Measurements from ENCODE around the gene ZNF70.

ZNF70 gene

GRCh38 chr22:23783265-23784150, 32.6 kb upstream of the ZNF70 start:
- Mint-ChIP-seq H3K4me1 (peaks cover 32% of the 10 kb centered on the region), H3K36me3 (no peaks in the 10 kb centered on the region), H3K27me3 (peaks cover 6% of the 10 kb centered on the region), H3K4me3 (no peak overlapping the region), H3K9me3 (no peaks in the 10 kb centered on the region), H3K27ac (no peak overlapping the region)
- CTCF ChIA-PET: no interaction called here
- no peak for DNase-seq

GRCh38 chr22:23782703-23783102, 31.8 kb upstream of the ZNF70 start:
- no peak for DNase-seq
- peaks cover 6% of the 10 kb centered on the region for H3K27me3 Mint-ChIP-seq
- no peak overlapping the region for H3K27ac Mint-ChIP-seq
- CTCF ChIA-PET: no interaction called here
- no peaks in the 10 kb centered on the region for H3K9me3 Mint-ChIP-seq
- no peaks in the 10 kb centered on the region for H3K36me3 Mint-ChIP-seq
- peaks cover 25% of the 10 kb centered on the region for H3K4me1 Mint-ChIP-seq
- H3K4me3 Mint-ChIP-seq: no peak overlapping the region

GRCh38 chr22:23782252-23782651, 31.3 kb upstream of the ZNF70 start:
- CTCF ChIA-PET: no interaction called here
- Mint-ChIP-seq H3K27me3 (peaks cover 6% of the 10 kb centered on the region), H3K27ac (no peak overlapping the region), H3K9me3 (no peaks in the 10 kb centered on the region), H3K4me3 (no peak overlapping the region), H3K36me3 (no peaks in the 10 kb centered on the region), H3K4me1 (peaks cover 21% of the 10 kb centered on the region)
- no peak for DNase-seq

GRCh38 chr22:23781511-23782183, 30.7 kb upstream of the ZNF70 start:
- CTCF ChIA-PET: interaction anchor here (1.6 kb wide), 1 partner anchor 10 kb away, joined by 4 read pairs; no protein-coding TSS in a partner anchor
- Mint-ChIP-seq H3K36me3 (no peaks in the 10 kb centered on the region), H3K9me3 (no peaks in the 10 kb centered on the region), H3K4me3 (no peak overlapping the region), H3K27me3 (peaks cover 6% of the 10 kb centered on the region), H3K27ac (no peak overlapping the region), H3K4me1 (peaks cover 20% of the 10 kb centered on the region)
- no peak for DNase-seq

GRCh38 chr22:23781065-23781464, 30.2 kb upstream of the ZNF70 start:
- H3K4me3 Mint-ChIP-seq: no peak overlapping the region
- no peak for DNase-seq
- CTCF ChIA-PET: interaction anchor here (0.6 to 1.6 kb wide), 2 partner anchors 10 to 22 kb away, joined by 3 to 4 read pairs; no protein-coding TSS in a partner anchor
- peaks cover 14% of the 10 kb centered on the region for H3K4me1 Mint-ChIP-seq
- no peak overlapping the region for H3K27ac Mint-ChIP-seq
- H3K36me3 Mint-ChIP-seq: no peaks in the 10 kb centered on the region
- no peaks in the 10 kb centered on the region for H3K9me3 Mint-ChIP-seq
- H3K27me3 Mint-ChIP-seq: peaks cover 7% of the 10 kb centered on the region

- Mint-ChIP-seq H3K9me3 (no peaks in the 10 kb centered on the region), H3K4me3 (no peak overlapping the region), H3K36me3 (no peaks in the 10 kb centered on the region), H3K27ac (no peak overlapping the region), H3K27me3 (peaks cover 15% of the 10 kb centered on the region), H3K4me1 (peaks cover 10% of the 10 kb centered on the region)
- no peak for DNase-seq
- CTCF ChIA-PET: interaction anchor here (1.6 kb wide), 1 partner anchor 9 kb away, joined by 4 read pairs; no protein-coding TSS in a partner anchor
Observed at GRCh38 chr22:23780146-23780748, 29.3 kb upstream of the ZNF70 start.

- CTCF ChIA-PET: no interaction called here
- no peaks in the 10 kb centered on the region for H3K9me3 Mint-ChIP-seq
- peaks cover 10% of the 10 kb centered on the region for H3K4me1 Mint-ChIP-seq
- peaks cover 20% of the 10 kb centered on the region for H3K27me3 Mint-ChIP-seq
- no peak for DNase-seq
- no peak overlapping the region for H3K27ac Mint-ChIP-seq
- no peak overlapping the region for H3K4me3 Mint-ChIP-seq
- H3K36me3 Mint-ChIP-seq: no peaks in the 10 kb centered on the region
Observed at GRCh38 chr22:23779731-23780130, 28.8 kb upstream of the ZNF70 start.

GRCh38 chr22:23779083-23779482, 28.2 kb upstream of the ZNF70 start:
- Mint-ChIP-seq H3K4me1 (peaks cover 4% of the 10 kb centered on the region), H3K4me3 (no peak overlapping the region), H3K27ac (no peak overlapping the region), H3K36me3 (no peaks in the 10 kb centered on the region), H3K27me3 (peaks cover 27% of the 10 kb centered on the region), H3K9me3 (no peaks in the 10 kb centered on the region)
- CTCF ChIA-PET: no interaction called here
- DNase-seq: no peak

- Mint-ChIP-seq H3K27me3 (peaks cover 32% of the 10 kb centered on the region), H3K4me3 (no peak overlapping the region), H3K27ac (no peak overlapping the region), H3K36me3 (no peaks in the 10 kb centered on the region), H3K9me3 (no peaks in the 10 kb centered on the region), H3K4me1 (no peaks in the 10 kb centered on the region)
- CTCF ChIA-PET: interaction anchor here (0.6 to 1.0 kb wide), 2 partner anchors 8 to 12 kb away, joined by 3 to 4 read pairs; partner anchors contain the start of gene SMARCB1
- DNase-seq: no peak
Observed at GRCh38 chr22:23778577-23778900, 27.6 kb upstream of the ZNF70 start.

GRCh38 chr22:23777776-23778576, 27.1 kb upstream of the ZNF70 start:
- Mint-ChIP-seq H3K36me3 (no peaks in the 10 kb centered on the region), H3K27me3 (peaks cover 38% of the 10 kb centered on the region), H3K9me3 (no peaks in the 10 kb centered on the region), H3K4me3 (no peak overlapping the region), H3K4me1 (peaks cover 3% of the 10 kb centered on the region), H3K27ac (no peak overlapping the region)
- CTCF ChIA-PET: interaction anchor here (0.6 to 1.0 kb wide), 2 partner anchors 9 to 11 kb away, joined by 3 to 4 read pairs; partner anchors contain the start of gene SMARCB1
- no peak for DNase-seq

- Mint-ChIP-seq H3K4me3 (no peak overlapping the region), H3K36me3 (no peaks in the 10 kb centered on the region), H3K27me3 (peaks cover 38% of the 10 kb centered on the region), H3K9me3 (no peaks in the 10 kb centered on the region), H3K27ac (no peak overlapping the region), H3K4me1 (peaks cover 17% of the 10 kb centered on the region)
- CTCF ChIA-PET: interaction anchor here (1.3 kb wide), 1 partner anchor 10 kb away, joined by 7 read pairs; no protein-coding TSS in a partner anchor
- no peak for DNase-seq
Observed at GRCh38 chr22:23775779-23776375, 25.0 kb upstream of the ZNF70 start.

- CTCF ChIA-PET: interaction anchor here (1.1 to 2.0 kb wide), 3 partner anchors 11 to 119 kb away, joined by 4 to 7 read pairs (median 6); partner anchors contain the start of gene MIF
- H3K4me1 Mint-ChIP-seq: peaks cover 21% of the 10 kb centered on the region
- no peaks in the 10 kb centered on the region for H3K9me3 Mint-ChIP-seq
- no peak overlapping the region for H3K27ac Mint-ChIP-seq
- H3K27me3 Mint-ChIP-seq: peaks cover 38% of the 10 kb centered on the region
- H3K4me3 Mint-ChIP-seq: no peak overlapping the region
- no peak for DNase-seq
- no peaks in the 10 kb centered on the region for H3K36me3 Mint-ChIP-seq
Observed at GRCh38 chr22:23774922-23775436, 24.1 kb upstream of the ZNF70 start.

Data from activated naive CD4-positive, alpha-beta T cell treated with anti-CD3 and anti-CD28 coated beads, Interleukin-2, amount 10 ng/mL, durations not matched to agents 7 days and 5 days (primary cell).